Naive thymus-derived CD8-positive, alpha-beta T cell (primary cell): ENCODE results near the gene DOHH. TPM values are rescaled to one million over a fixed set of nuclear protein-coding genes. Genes with fewer than 3 reads are reported as not detected.

ENCODE experiments used
- ATAC-seq, 2 donors: fragments of 150-1000 bp; cut with Tn5 transposase in 1 of 2; sonication (Bioruptor Pico), chemical (Tn5 transposase) in 1 of 2; 1 replicate in 1 of 2; 2 replicates in 1 of 2; pipeline ENCODE4 v1.10.0; 2021; ENCODE audit warnings: mild to moderate bottlenecking in 2 of 2, moderate library complexity in 2 of 2
- POLR2A ChIA-PET: fragments of 350-600 bp; sonication (Branson Sonifier 250); formaldehyde crosslinking; loops from one replicate; lab custom pipeline; 2021; ENCODE audit warnings: antibody characterized with exemption; lab: Charles Lee
- DNase-seq, 10 donors: peaks; one replicate each; pipeline versions ENCODE4 v3.0.0 to v3.0.0-alpha.2; 2020 to 2022
- H3K27ac Mint-ChIP-seq, 10 donors: one replicate each; pipeline ENCODE4 v1.8.0; 2020 to 2022; ENCODE audit warnings: mild to moderate bottlenecking in 10 of 10, mixed read lengths in 10 of 10, moderate library complexity in 4 of 10, inconsistent platforms in 1 of 10
- H3K27me3 Mint-ChIP-seq, 5 donors: one replicate each; pipeline ENCODE4 v1.8.0; 2021 to 2022; ENCODE audit warnings: mixed read lengths in 5 of 5
- H3K36me3 Mint-ChIP-seq, 3 donors: one replicate each; pipeline ENCODE4 v1.8.0; 2020 to 2022; ENCODE audit warnings: mixed read lengths in 3 of 3, mild to moderate bottlenecking in 2 of 3, inconsistent platforms in 1 of 3
- H3K4me1 Mint-ChIP-seq, 4 donors: one replicate each; pipeline ENCODE4 v1.8.0; 2021 to 2022; ENCODE audit warnings: mixed read lengths in 4 of 4
- H3K4me3 Mint-ChIP-seq, 10 donors: one replicate each; pipeline ENCODE4 v1.8.0; 2020 to 2022; ENCODE audit warnings: mild to moderate bottlenecking in 10 of 10, mixed read lengths in 10 of 10, moderate library complexity in 6 of 10, inconsistent platforms in 1 of 10
- H3K9me3 Mint-ChIP-seq, 9 donors: one replicate each; pipeline ENCODE4 v1.8.0; 2020 to 2022; ENCODE audit warnings: mixed read lengths in 9 of 9, mild to moderate bottlenecking in 3 of 9, inconsistent platforms in 1 of 9, moderate library complexity in 1 of 9
- polyA plus RNA-seq, 3 donors: library from polyadenylated mRNA; unstranded; fragments of 300-500 nt; fragmentation: Illumina TruSeq; gene quantifications; one replicate each; pipeline ENCODE4 v1.2.3, GENCODE V29; 2021
- total RNA-seq, 8 experiments: library from RNA in 2 of 8; stranded (reverse) in 2 of 8; gene quantifications; one replicate each; pipeline ENCODE4 v1.2.3 and lab custom pipeline; 2021 to 2026

The DOHH gene
- total and polyA plus RNA-seq, 5 experiments from 2014 or later = 6.5 to 15.5 (median 6.9) TPM

- ATAC-seq (peak; percentile 73 to 78), DNase-seq (peak in 9 of 10 donors; percentile 28 to 83 (median 65))
- H3K27ac Mint-ChIP-seq = peak overlapping the region in 4 of 10 donors; percentile 14 to 53 (median 26)
- POLR2A ChIA-PET = interaction anchor here (0.5 to 1.4 kb wide), 3 partner anchors 14 to 723 kb away, joined by 4 read pairs; partner anchors contain the start of gene FZR1
- no peaks in the 10 kb centered on the region for H3K36me3 Mint-ChIP-seq
- peaks cover 12 to 23% (median 12%) of the 10 kb centered on the region in 4 donors for H3K4me1 Mint-ChIP-seq
- no peaks in the 10 kb centered on the region for H3K9me3 Mint-ChIP-seq
- H3K27me3 Mint-ChIP-seq = no peaks in the 10 kb centered on the region
- H3K4me3 Mint-ChIP-seq = peak overlapping the region in 8 of 10 donors; percentile 14 to 88 (median 68)
Observed at GRCh38 chr19:3479177-3479833, 21.2 kb downstream of the DOHH start.

GRCh38 chr19:3478409-3479176 is 21.9 kb downstream of the DOHH start:
- ATAC-seq = peak; percentile 42 to 46
- peak overlapping the region in 6 of 10 donors; percentile 53 to 88 (median 66) for H3K27ac Mint-ChIP-seq
- no peaks in the 10 kb centered on the region for H3K36me3 Mint-ChIP-seq

GRCh38 chr19:3477951-3478350 is 22.5 kb downstream of the DOHH start:
- ATAC-seq (no peak), DNase-seq (no peak)
- POLR2A ChIA-PET = interaction anchor here (0.5 kb wide), 1 partner anchor 754 kb away, joined by 4 read pairs; no protein-coding TSS in a partner anchor
- Mint-ChIP-seq H3K36me3 (no peaks in the 10 kb centered on the region), H3K9me3 (no peaks in the 10 kb centered on the region), H3K27me3 (no peaks in the 10 kb centered on the region), H3K27ac (peak overlapping the region in 7 of 10 donors; percentile 20 to 86 (median 59)), H3K4me1 (peaks cover 12 to 23% (median 12%) of the 10 kb centered on the region in 4 donors), H3K4me3 (peak overlapping the region in 9 of 10 donors; percentile 16 to 88 (median 79))

More at GRCh38 chr19:3478409-3479176, 21.9 kb downstream of the DOHH start:
- POLR2A ChIA-PET = interaction anchor here (0.5 to 1.0 kb wide), 2 partner anchors 28 to 723 kb away, joined by 4 read pairs; partner anchors contain the start of gene FZR1
- Mint-ChIP-seq H3K9me3 (no peaks in the 10 kb centered on the region), H3K4me1 (peaks cover 12 to 23% (median 12%) of the 10 kb centered on the region in 4 donors), H3K4me3 (peak overlapping the region; percentile 59 to 88 (median 79)), H3K27me3 (no peaks in the 10 kb centered on the region)
- DNase-seq = peak in 4 of 10 donors; percentile 10 to 34 (median 18)

- ATAC-seq (no peak), DNase-seq (no peak)
- Mint-ChIP-seq H3K36me3 (no peaks in the 10 kb centered on the region), H3K4me3 (peak overlapping the region in 1 of 10 donors; percentile 88), H3K27me3 (no peaks in the 10 kb centered on the region), H3K27ac (no peak overlapping the region), H3K9me3 (no peaks in the 10 kb centered on the region), H3K4me1 (peaks cover 12 to 23% (median 12%) of the 10 kb centered on the region in 4 donors)
- POLR2A ChIA-PET = interaction anchor here (0.5 kb wide), 1 partner anchor 755 kb away, joined by 4 read pairs; no protein-coding TSS in a partner anchor
Observed at GRCh38 chr19:3477506-3477905, 23.0 kb downstream of the DOHH start.

- no peak for ATAC-seq
- Mint-ChIP-seq H3K4me1 (peaks cover 12 to 23% (median 12%) of the 10 kb centered on the region in 4 donors), H3K27me3 (no peaks in the 10 kb centered on the region), H3K36me3 (no peaks in the 10 kb centered on the region), H3K4me3 (no peak overlapping the region), H3K9me3 (no peaks in the 10 kb centered on the region), H3K27ac (no peak overlapping the region)
- no peak for DNase-seq
- POLR2A ChIA-PET = no interaction called here
Observed at GRCh38 chr19:3476830-3477229, 23.6 kb downstream of the DOHH start.

- no peaks in the 10 kb centered on the region for H3K9me3 Mint-ChIP-seq
- H3K4me1 Mint-ChIP-seq = peaks cover 10 to 23% (median 12%) of the 10 kb centered on the region in 4 donors
- H3K36me3 Mint-ChIP-seq = no peaks in the 10 kb centered on the region
- no peak overlapping the region for H3K4me3 Mint-ChIP-seq
- no peak for ATAC-seq
- no peaks in the 10 kb centered on the region for H3K27me3 Mint-ChIP-seq
- no peak for DNase-seq
- POLR2A ChIA-PET = no interaction called here
- no peak overlapping the region for H3K27ac Mint-ChIP-seq
Observed at GRCh38 chr19:3475449-3475848, 25.0 kb downstream of the DOHH start.

GRCh38 chr19:3474614-3475013 is 25.9 kb downstream of the DOHH start:
- Mint-ChIP-seq H3K27ac (no peak overlapping the region), H3K4me3 (no peak overlapping the region), H3K4me1 (peaks cover 10 to 20% (median 12%) of the 10 kb centered on the region in 4 donors), H3K9me3 (no peaks in the 10 kb centered on the region), H3K27me3 (no peaks in the 10 kb centered on the region), H3K36me3 (no peaks in the 10 kb centered on the region)
- POLR2A ChIA-PET = no interaction called here
- no peak for DNase-seq
- no peak for ATAC-seq

GRCh38 chr19:3474010-3474409 is 26.5 kb downstream of the DOHH start:
- ATAC-seq (no peak), DNase-seq (no peak)
- Mint-ChIP-seq H3K9me3 (no peaks in the 10 kb centered on the region), H3K4me1 (peaks cover 6 to 14% (median 10%) of the 10 kb centered on the region in 4 donors), H3K27ac (no peak overlapping the region), H3K27me3 (no peaks in the 10 kb centered on the region), H3K36me3 (no peaks in the 10 kb centered on the region), H3K4me3 (no peak overlapping the region)
- POLR2A ChIA-PET = no interaction called here

- Mint-ChIP-seq H3K9me3 (no peaks in the 10 kb centered on the region), H3K4me3 (no peak overlapping the region), H3K4me1 (peaks cover 0 to 2% (median 0%) of the 10 kb centered on the region in 4 donors), H3K27ac (peak overlapping the region in 1 of 10 donors; percentile 29), H3K27me3 (no peaks in the 10 kb centered on the region), H3K36me3 (no peaks in the 10 kb centered on the region)
- peak in 1 of 2 donors; percentile 46 for ATAC-seq
- peak in 8 of 10 donors; percentile 16 to 43 (median 34) for DNase-seq
- POLR2A ChIA-PET = interaction anchor here (0.6 kb wide), 1 partner anchor 92 kb away, joined by 3 read pairs; no protein-coding TSS in a partner anchor
Observed at GRCh38 chr19:3471954-3472655, 28.4 kb downstream of the DOHH start.

GRCh38 chr19:3470500-3471128 is 29.9 kb downstream of the DOHH start:
- Mint-ChIP-seq H3K9me3 (no peaks in the 10 kb centered on the region), H3K4me1 (peaks cover 0 to 2% (median 0%) of the 10 kb centered on the region in 4 donors), H3K27me3 (no peaks in the 10 kb centered on the region), H3K27ac (peak overlapping the region in 4 of 10 donors; percentile 32 to 69 (median 40)), H3K36me3 (peaks cover 0 to 4% (median 0%) of the 10 kb centered on the region in 3 donors), H3K4me3 (no peak overlapping the region)
- DNase-seq = no peak
- POLR2A ChIA-PET = interaction anchor here (0.6 kb wide), 1 partner anchor 863 kb away, joined by 5 read pairs; no protein-coding TSS in a partner anchor
- no peak for ATAC-seq

GRCh38 chr19:3469638-3470499 is 30.6 kb downstream of the DOHH start:
- Mint-ChIP-seq H3K4me1 (peaks cover 0 to 2% (median 0%) of the 10 kb centered on the region in 4 donors), H3K4me3 (no peak overlapping the region), H3K27ac (peak overlapping the region in 1 of 10 donors; percentile 32), H3K36me3 (peaks cover 0 to 7% (median 0%) of the 10 kb centered on the region in 3 donors), H3K27me3 (no peaks in the 10 kb centered on the region), H3K9me3 (no peaks in the 10 kb centered on the region)
- ATAC-seq = no peak
- no peak for DNase-seq
- POLR2A ChIA-PET = no interaction called here
